ENCODE results near the gene MBD3L4.

The MBD3L4 gene

DNA sequence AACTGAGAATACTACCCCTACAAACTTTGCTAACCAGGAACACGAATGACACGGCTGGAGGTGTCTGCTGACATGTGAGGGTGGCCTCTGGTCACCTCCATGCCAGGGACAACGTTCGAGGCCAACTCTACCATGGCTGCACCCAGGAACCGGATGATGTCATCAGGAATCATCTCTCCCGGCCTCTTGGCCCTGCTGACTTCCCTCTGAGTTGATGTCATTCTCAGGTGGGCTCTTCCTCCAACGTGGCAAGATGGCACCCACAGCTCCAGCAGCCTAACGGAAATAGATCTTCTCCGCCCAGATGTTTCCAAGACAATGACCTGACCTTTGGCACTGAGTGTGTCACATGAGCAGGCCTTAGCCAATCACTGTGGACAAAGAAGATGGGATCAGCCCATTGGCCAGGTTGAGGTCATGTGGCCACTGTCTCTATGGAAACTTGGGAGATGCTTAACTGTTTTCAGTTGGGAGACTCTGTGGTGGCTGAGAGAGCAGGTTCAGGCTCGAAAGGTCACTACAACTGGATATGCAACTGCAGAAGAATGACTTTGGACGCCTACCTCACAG is 33.8 kb downstream of the MBD3L4 start:
- TF ChIP-seq, protein P1, sequence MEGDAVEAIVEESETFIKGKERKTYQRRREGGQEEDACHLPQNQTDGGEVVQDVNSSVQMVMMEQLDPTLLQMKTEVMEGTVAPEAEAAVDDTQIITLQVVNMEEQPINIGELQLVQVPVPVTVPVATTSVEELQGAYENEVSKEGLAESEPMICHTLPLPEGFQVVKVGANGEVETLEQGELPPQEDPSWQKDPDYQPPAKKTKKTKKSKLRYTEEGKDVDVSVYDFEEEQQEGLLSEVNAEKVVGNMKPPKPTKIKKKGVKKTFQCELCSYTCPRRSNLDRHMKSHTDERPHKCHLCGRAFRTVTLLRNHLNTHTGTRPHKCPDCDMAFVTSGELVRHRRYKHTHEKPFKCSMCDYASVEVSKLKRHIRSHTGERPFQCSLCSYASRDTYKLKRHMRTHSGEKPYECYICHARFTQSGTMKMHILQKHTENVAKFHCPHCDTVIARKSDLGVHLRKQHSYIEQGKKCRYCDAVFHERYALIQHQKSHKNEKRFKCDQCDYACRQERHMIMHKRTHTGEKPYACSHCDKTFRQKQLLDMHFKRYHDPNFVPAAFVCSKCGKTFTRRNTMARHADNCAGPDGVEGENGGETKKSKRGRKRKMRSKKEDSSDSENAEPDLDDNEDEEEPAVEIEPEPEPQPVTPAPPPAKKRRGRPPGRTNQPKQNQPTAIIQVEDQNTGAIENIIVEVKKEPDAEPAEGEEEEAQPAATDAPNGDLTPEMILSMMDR (IDR thresholded peaks at IDR 0.05), result no peak
- no peak for TF ChIP-seq ZFX (IDR thresholded peaks at IDR 0.05; ENCODE audit: borderline replicate concordance)
- H3K27ac ChIP-seq, result no peak overlapping the region

DNA sequence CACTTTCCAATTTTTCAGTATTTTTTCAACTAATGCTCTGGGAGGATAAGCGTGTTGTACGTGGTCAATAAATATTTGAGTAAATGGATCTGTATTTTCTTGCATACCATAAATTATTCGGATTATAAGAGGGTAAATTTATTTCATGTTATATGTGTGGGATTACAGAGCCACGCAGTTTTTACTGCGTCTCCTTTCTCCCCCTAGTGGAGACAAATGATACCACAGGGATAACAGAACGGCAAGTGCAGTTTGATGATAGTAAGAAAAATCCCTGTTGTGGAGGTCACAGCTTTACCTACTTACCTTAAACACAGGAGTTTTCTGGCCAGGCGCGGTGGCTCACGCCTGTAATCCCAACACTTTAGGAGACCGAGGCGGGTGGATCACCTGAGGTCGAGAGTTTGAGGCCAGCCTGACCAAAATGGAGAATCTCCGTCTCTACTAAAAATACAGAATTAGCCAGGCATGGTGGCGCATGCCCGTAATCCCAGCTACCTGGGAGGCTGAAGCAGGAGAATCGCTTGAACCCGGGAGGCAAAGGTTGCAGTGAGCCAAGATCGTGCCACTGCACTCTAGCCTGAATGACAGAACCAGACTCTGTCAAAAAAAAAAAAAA is 35.6 kb downstream of the MBD3L4 start:
- no peak for TF ChIP-seq ZFX (IDR thresholded peaks at IDR 0.05; ENCODE audit: borderline replicate concordance)
- TF ChIP-seq, protein P1 (IDR thresholded peaks at IDR 0.05), result no peak
- H3K27ac ChIP-seq, result no peak overlapping the region

DNA sequence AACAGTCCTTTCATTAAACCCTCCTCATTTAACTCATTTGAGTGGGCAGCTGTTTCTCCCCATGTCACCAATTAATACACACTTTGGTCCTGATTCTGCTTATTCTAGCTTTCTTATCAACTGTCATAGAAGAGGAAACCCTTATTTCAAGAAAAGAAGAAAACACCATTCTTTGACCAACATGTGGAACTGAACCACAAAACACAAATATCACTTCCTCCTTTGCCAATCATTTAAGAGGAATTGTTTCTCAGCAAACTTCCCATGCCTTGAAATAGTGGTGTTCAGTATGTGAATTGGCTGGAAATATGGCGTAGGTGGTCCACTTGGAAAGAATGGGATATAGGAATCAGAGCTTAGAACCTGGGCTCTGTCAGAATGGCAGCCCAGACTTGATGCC is 39.2 kb downstream of the MBD3L4 start:
- H3K27ac ChIP-seq, result no peak overlapping the region
- TF ChIP-seq, protein P1 (IDR thresholded peaks at IDR 0.05), result no peak
- no peak for TF ChIP-seq ZFX (IDR thresholded peaks at IDR 0.05; ENCODE audit: borderline replicate concordance)

DNA sequence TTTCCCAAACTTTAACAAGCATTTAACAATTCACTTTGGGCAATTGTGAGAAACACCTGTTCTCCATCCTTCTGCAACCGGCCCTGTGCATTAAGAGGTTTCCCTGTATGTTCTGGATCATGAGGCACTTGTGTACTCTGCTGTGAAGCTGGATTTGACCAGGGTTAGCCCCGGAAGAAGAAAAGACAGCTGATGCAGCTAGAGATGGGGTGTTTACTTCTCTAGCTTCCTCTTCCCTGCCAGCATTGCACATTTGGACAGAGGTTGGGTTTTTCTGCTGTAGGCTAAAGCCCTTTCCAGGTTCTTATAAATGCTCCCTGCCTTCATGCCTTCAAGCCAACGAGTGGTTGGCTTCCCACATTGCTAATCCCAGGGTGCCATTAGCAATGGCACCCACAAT is 39.6 kb downstream of the MBD3L4 start:
- H3K27ac ChIP-seq, result no peak overlapping the region
- TF ChIP-seq ZFX (IDR thresholded peaks at IDR 0.05; ENCODE audit: borderline replicate concordance), result no peak
- TF ChIP-seq, protein P1 (IDR thresholded peaks at IDR 0.05), result no peak

DNA sequence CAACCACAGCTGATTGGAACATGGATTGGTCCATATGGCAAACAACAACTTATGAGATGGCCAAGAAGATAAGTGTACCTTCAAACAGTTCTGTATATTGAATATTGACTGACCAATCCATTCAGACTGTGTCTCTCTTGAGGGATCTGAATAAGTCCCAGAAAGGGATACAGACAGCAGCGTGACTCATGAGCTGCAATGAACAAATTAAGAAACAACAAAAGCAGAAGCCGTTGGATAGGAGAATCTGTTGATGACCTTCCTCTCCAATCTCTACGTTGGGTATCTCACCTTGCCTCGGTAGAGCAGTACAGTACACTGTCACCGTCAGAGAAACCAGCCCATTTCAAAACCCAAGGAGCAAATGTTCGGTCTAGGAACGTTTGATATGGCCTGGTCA is 40.0 kb downstream of the MBD3L4 start:
- TF ChIP-seq, protein P1 (IDR thresholded peaks at IDR 0.05), result no peak
- no peak for TF ChIP-seq ZFX (IDR thresholded peaks at IDR 0.05; ENCODE audit: borderline replicate concordance)
- no peak overlapping the region for H3K27ac ChIP-seq

DNA sequence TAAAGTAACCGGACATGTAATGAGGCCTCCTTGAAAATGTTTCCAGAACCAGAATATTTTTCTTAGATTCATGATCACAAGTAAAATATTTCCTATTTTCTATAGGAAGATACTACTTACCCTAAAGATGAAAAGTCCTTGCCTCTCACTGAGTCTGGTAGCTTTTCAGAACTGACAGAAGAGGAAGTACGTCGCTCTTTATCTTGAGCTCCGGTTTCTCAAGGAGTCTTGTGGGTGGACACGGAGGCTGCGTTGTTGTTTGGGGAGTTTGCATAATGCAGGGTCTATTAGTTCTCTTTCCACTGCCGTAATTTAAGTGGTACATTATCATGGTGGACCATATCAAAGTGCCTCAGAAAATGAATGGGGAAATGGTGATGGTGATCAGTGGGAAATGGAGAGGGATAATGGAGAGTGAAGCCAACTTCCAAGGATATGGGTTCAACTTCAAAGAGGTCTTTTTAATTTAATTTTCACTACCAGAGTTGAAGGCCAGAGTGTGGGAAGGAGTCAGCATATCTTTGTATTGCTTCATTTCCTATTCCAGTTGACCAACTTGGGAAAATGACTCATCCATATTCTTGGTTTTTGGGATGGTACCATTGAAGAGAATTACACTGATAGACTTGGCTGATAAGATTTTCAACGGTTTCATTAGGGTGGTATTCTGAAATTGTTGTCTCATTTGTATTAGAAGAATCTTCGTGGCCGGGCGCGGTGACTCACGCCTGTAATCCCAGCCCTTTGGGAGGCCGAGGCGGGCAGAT is 42.1 kb downstream of the MBD3L4 start:
- TF ChIP-seq, protein P1 (IDR thresholded peaks at IDR 0.05), result no peak
- no peak for TF ChIP-seq ZFX (IDR thresholded peaks at IDR 0.05; ENCODE audit: borderline replicate concordance)
- no peak overlapping the region for H3K27ac ChIP-seq

DNA sequence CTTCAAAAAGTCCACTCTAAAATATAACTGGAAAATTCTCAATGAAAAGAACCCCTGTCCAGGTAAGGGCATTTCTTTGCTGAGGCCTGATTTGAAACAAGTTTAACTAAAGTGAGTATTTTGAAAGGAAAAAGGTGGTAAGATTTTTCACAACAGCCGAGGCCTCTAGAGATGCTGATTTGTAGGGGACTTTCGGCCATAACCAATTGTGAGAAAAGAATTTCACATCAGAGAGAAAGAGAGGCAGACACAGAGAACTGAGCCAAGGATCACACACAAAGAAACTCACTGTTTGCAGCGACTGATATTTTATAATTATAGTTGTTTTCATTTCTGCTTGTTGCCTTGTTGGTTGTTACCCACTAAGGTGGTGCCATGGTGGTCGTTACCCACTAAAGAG is 43.2 kb downstream of the MBD3L4 start:
- H3K27ac ChIP-seq, result no peak overlapping the region
- TF ChIP-seq ZFX (IDR thresholded peaks at IDR 0.05; ENCODE audit: borderline replicate concordance), result no peak
- TF ChIP-seq, protein P1 (IDR thresholded peaks at IDR 0.05), result no peak

All from 22Rv1 (cell line).